B cell (primary cell): ENCODE measurements around the gene PXK. TPM values are rescaled to one million over a fixed set of nuclear protein-coding genes. Genes with fewer than 3 reads are reported as not detected.

Experiments
- ATAC-seq: fragments of 200-7000 bp; cut with Tn5 transposase; one replicate; pipeline ENCODE4 v1.10.0; 2021; ENCODE audit warnings: low read depth, mild to moderate bottlenecking, moderate number of reproducible peaks, moderate library complexity
- CTCF ChIA-PET: fragments of 350-600 bp; sonication (Branson Sonifier 250); formaldehyde crosslinking; loops from one replicate; lab custom pipeline; 2021; ENCODE audit warnings: antibody characterized with exemption, inconsistent platforms; lab: Charles Lee
- POLR2A ChIA-PET: fragments of 350-600 bp; sonication (Branson Sonifier 250); formaldehyde crosslinking; loops from one replicate; lab custom pipeline; 2021; ENCODE audit warnings: antibody characterized with exemption; lab: Charles Lee
- DNase-seq: peaks from one replicate; pipeline ENCODE4 v3.0.0; 2013
- H2AFZ ChIP-seq: 2 replicates; pipeline ENCODE4 v1.6.1; 2012; ENCODE audit warnings: mild to moderate bottlenecking, low read depth, low read length; ENCODE audit not compliant: insufficient read depth, poor library complexity, severe bottlenecking
- H3K27ac ChIP-seq, 2 donors: 1 replicate in 1 of 2; 2 replicates in 1 of 2; pipeline ENCODE4 v1.5.1; 2012 to 2013; ENCODE audit warnings: low read length in 2 of 2, mild to moderate bottlenecking in 2 of 2, moderate library complexity in 1 of 2
- H3K27me3 ChIP-seq, 4 experiments: fragments of 200-600 bp in 1 of 4; sonication (generic) in 1 of 4; replicated peaks in 1 of 4; 1 replicate in 2 of 4; 2 replicates in 2 of 4; pipeline versions ENCODE4 v1.6.1 to v1.7.0; 2013 to 2016; ENCODE audit warnings: low read length in 3 of 4, mild to moderate bottlenecking in 2 of 4, mixed read lengths in 1 of 4, moderate library complexity in 1 of 4; ENCODE audit not compliant: insufficient read depth in 4 of 4, control insufficient read depth in 3 of 4; ENCODE audit errors: control extremely low read depth in 1 of 4
- H3K36me3 ChIP-seq, 2 experiments: replicated peaks in 1 of 2; 1 replicate in 1 of 2; 2 replicates in 1 of 2; pipeline versions ENCODE4 v1.6.1 to v1.7.1; 2013; ENCODE audit warnings: low read length in 1 of 2; ENCODE audit not compliant: insufficient read depth in 2 of 2, control insufficient read depth in 1 of 2; ENCODE audit errors: control extremely low read depth in 1 of 2, extremely low read depth in 1 of 2
- H3K4me1 ChIP-seq, 2 donors: fragments of 200-600 bp in 1 of 2; sonication (generic) in 1 of 2; 1 replicate in 1 of 2; 2 replicates in 1 of 2; pipeline versions ENCODE4 v1.5.1 to v1.6.1; 2013 to 2017; ENCODE audit warnings: low read length in 2 of 2; ENCODE audit not compliant: control insufficient read depth in 2 of 2, insufficient read depth in 2 of 2
- H3K4me2 ChIP-seq: replicated peaks from 2 replicates; pipeline ENCODE3; 2012; ENCODE audit warnings: mild to moderate bottlenecking, low read depth, low read length; ENCODE audit not compliant: poor library complexity, severe bottlenecking
- H3K4me3 ChIP-seq, 5 experiments: fragments of 200-600 bp in 1 of 5; sonication (generic) in 1 of 5; 1 replicate in 3 of 5; 2 replicates in 2 of 5; pipeline versions ENCODE4 v1.5.1 to v1.7.0; 2011 to 2016; ENCODE audit warnings: low read length in 4 of 5, mild to moderate bottlenecking in 4 of 5, low read depth in 2 of 5, control low read depth in 1 of 5, moderate library complexity in 1 of 5; ENCODE audit not compliant: insufficient read depth in 1 of 5; ENCODE audit errors: control extremely low read depth in 1 of 5, extremely low read depth in 1 of 5
- H3K79me2 ChIP-seq: fragments of 200-600 bp; sonication (generic); one replicate; pipeline ENCODE4 v1.6.0; 2016; ENCODE audit warnings: low read length; ENCODE audit not compliant: control insufficient read depth, insufficient read depth
- H3K9ac ChIP-seq: fragments of 200-600 bp; sonication (generic); 2 replicates; pipeline ENCODE4 v1.6.1; 2017; ENCODE audit warnings: mild to moderate bottlenecking, low read length, moderate library complexity
- H3K9me3 ChIP-seq, 3 donors: one replicate each; pipeline versions ENCODE4 v1.6.1 to v1.7.1; 2013; ENCODE audit warnings: low read length in 2 of 3; ENCODE audit not compliant: control insufficient read depth in 2 of 3, insufficient read depth in 1 of 3; ENCODE audit errors: control extremely low read depth in 1 of 3
- H4K20me1 ChIP-seq: 2 replicates; pipeline ENCODE4 v1.6.0; 2012; ENCODE audit warnings: mild to moderate bottlenecking, low read length; ENCODE audit not compliant: insufficient read depth, control insufficient read depth, poor library complexity, severe bottlenecking
- H3K27ac Mint-ChIP-seq: one replicate; pipeline ENCODE4 v1.8.0; 2021; ENCODE audit warnings: mixed read lengths
- H3K27me3 Mint-ChIP-seq: one replicate; pipeline ENCODE4 v1.8.0; 2021; ENCODE audit warnings: mixed read lengths
- H3K4me1 Mint-ChIP-seq: one replicate; pipeline ENCODE4 v1.8.0; 2021; ENCODE audit warnings: mixed read lengths
- H3K4me3 Mint-ChIP-seq: one replicate; pipeline ENCODE4 v1.8.0; 2021; ENCODE audit warnings: mixed read lengths
- H3K9me3 Mint-ChIP-seq: one replicate; pipeline ENCODE4 v1.8.0; 2022; ENCODE audit warnings: mixed read lengths; ENCODE audit not compliant: insufficient read depth
- EZH2 ChIP-seq: IDR thresholded peaks from 2 replicates; pipeline ENCODE4 v1.6.1; 2012; ENCODE audit warnings: borderline replicate concordance, low read depth, mild to moderate bottlenecking, moderate library complexity, low read length; ENCODE audit not compliant: insufficient read depth, poor library complexity, severe bottlenecking
- WGBS: methylation state at CpG from one replicate; pipeline ENCODE4 v1.1.5; 2013; ENCODE audit warnings: missing lambda C conversion rate; ENCODE audit not compliant: insufficient coverage; 5-methylcytosine and 5-hydroxymethylcytosine counted together
- intact Hi-C: fragments of 100-400 bp; cut with micrococcal nuclease; formaldehyde crosslinking; loops from one replicate; pipeline ENCODE4 v1.10.0; 2022
- polyA plus RNA-seq: library from polyadenylated mRNA; depleted of rRNA; stranded (reverse); fragments of >200 nt; gene quantifications from 2 replicates; pipeline ENCODE4 v1.2.3, GENCODE V29; 2012
- total RNA-seq, 2 donors: library from RNA; stranded (reverse); fragments of 120-200 nt in 1 of 2; gene quantifications; 1 replicate in 1 of 2; 2 replicates in 1 of 2; pipeline versions ENCODE4 v1.2.3 to v1.2.4, GENCODE V29; 2013 to 2022
- TF ChIP-seq, protein P1 (sequence below): fragments of 200-600 bp; IDR thresholded peaks from one replicate; pipeline ENCODE4 v1.8.0; 2022; ENCODE audit warnings: antibody characterized with exemption, mild to moderate bottlenecking

Gene PXK
- total and polyA plus RNA-seq, 2 donors (not counting 1 experiment from before 2014, with no cell fraction given), result 46.8 to 104 TPM

DNA sequence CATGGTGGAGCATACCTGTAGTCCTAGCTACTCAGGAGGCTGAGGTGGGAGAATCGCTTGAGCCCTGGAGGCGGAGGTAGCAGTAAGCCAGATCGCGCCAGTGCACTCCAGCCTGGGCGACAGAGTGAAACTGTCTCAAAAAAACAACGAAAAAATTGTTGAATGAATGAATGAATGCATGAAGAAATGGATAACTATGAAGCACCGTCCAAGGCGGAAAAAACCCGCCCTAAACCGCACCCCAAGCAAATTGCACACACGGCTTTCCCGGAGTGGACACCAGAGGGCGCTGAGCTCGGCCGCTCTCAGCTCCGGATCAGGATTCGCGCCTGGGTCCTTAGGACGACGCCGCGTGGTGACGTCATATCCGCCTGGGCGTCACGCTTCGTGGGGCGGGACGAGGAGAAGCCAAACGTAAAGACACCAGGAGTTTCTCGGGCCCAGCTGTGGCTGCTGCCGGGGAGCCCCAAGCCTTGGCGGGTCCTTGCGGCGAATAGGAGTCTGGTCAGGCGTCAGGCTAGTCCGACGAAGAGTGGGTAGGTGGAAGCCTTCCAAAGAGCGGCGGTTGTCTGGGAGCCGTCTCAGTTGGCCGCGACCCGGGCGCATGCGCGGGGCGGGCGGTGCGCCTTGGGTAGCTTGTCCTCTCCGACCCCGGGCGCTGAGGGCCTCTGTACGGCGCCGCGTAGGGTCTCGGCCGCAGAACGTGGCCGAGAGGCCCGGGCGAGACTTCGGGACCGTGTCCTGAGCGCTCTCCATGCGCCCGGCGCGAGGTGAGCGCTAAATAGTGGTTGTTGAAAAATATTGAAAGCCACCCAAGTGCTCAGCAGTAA is 26.6 kb upstream of the PXK start, which contains the start of the genes HTD2 and RPP14:
Gene HTD2 (plus strand): TSS at position 639 of the 830 bp plus-strand sequence. CDS start 11,094 bp downstream, outside the sequence.
Gene RPP14 (plus strand): TSS at position 364 of the 830 bp plus-strand sequence. CDS start 4,085 bp downstream, outside the sequence.
- Histone ChIP-seq H3K4me2 (peak within 1 kb of the TSS; percentile 86), H3K9ac (peak within 1 kb of the TSS; percentile 98), H3K27ac (peak within 1 kb of the TSS; percentile 96 to 99), H3K9me3 (peaks cover 0 to 12% (median 10%) of the 10 kb centered on the region in 3 donors), H3K4me1 (peaks cover 24 to 27% of the 10 kb centered on the region in 2 donors), H3K79me2 (peaks cover 42% of the 10 kb centered on the region), H3K4me3 (peak within 1 kb of the TSS; percentile 74 to 87 (median 83)), H4K20me1 (peaks cover 26% of the 10 kb centered on the region), H3K36me3 (peaks cover 0 to 14% of the 10 kb centered on the region in 2 experiments), H2AFZ (peak within 1 kb of the TSS; percentile 90), H3K27me3 (no peaks in the 10 kb centered on the region)
- DNase-seq (peak; percentile 99), ATAC-seq (peak; percentile 90)
- intact Hi-C loops, result loop anchor here (1.0 kb wide), 8 partner anchors 15 to 226 kb away; partner anchors contain the start of genes ABHD6, PDHB and PXK
- no peaks in the 10 kb centered on the region for H3K9me3 Mint-ChIP-seq
- CTCF ChIA-PET, result interaction anchor here (0.6 to 5.2 kb wide), 57 partner anchors 10 to 357 kb away, joined by 3 to 101 read pairs (median 6); partner anchors contain the start of genes ABHD6, ACOX2, DNASE1L3 and FLNB
- POLR2A ChIA-PET, result interaction anchor here (0.5 to 2.0 kb wide), 15 partner anchors 29 to 1238 kb away, joined by 3 to 15 read pairs (median 4); partner anchors contain the start of genes ABHD6, KCTD6 and PDHB
- peaks cover 31% of the 10 kb centered on the region for H3K4me1 Mint-ChIP-seq
- H3K27ac Mint-ChIP-seq, result peak within 1 kb of the TSS; percentile 100
- TF ChIP-seq EZH2, result no peak
- TF ChIP-seq, protein P1, sequence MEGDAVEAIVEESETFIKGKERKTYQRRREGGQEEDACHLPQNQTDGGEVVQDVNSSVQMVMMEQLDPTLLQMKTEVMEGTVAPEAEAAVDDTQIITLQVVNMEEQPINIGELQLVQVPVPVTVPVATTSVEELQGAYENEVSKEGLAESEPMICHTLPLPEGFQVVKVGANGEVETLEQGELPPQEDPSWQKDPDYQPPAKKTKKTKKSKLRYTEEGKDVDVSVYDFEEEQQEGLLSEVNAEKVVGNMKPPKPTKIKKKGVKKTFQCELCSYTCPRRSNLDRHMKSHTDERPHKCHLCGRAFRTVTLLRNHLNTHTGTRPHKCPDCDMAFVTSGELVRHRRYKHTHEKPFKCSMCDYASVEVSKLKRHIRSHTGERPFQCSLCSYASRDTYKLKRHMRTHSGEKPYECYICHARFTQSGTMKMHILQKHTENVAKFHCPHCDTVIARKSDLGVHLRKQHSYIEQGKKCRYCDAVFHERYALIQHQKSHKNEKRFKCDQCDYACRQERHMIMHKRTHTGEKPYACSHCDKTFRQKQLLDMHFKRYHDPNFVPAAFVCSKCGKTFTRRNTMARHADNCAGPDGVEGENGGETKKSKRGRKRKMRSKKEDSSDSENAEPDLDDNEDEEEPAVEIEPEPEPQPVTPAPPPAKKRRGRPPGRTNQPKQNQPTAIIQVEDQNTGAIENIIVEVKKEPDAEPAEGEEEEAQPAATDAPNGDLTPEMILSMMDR, result peak; percentile 90
- peak within 1 kb of the TSS; percentile 98 for H3K4me3 Mint-ChIP-seq
- H3K27me3 Mint-ChIP-seq, result no peaks in the 10 kb centered on the region
- 3% methylated on average over 68 of the region's 71 CpGs for WGBS
